DOHH2 (cell line): ENCODE results near the gene PLEKHG4B.

ENCODE experiments used
- CTCF ChIP-seq: fragments of 200-600 bp; sonication (generic); IDR thresholded peaks from one replicate; pipeline ENCODE4 v1.5.1; 2014; ENCODE audit warnings: antibody characterized with exemption, mild to moderate bottlenecking, low read depth, low read length; ENCODE audit not compliant: poor library complexity, severe bottlenecking
- EZH2phosphoT487 ChIP-seq: fragments of 200-600 bp; sonication (generic); IDR thresholded peaks from 2 replicates; pipeline ENCODE4 v1.6.1; 2017; ENCODE audit warnings: borderline replicate concordance, mild to moderate bottlenecking, antibody characterized with exemption, low read length, moderate library complexity, mixed read lengths

GRCh38 chr5:125815-126214 is 33.8 kb downstream of the PLEKHG4B start:
- no peak for TF ChIP-seq CTCF
- no peak for TF ChIP-seq EZH2phosphoT487
